ENCODE measurements around the gene MAP3K5. TPM values are rescaled to one million over a fixed set of nuclear protein-coding genes. Genes with fewer than 3 reads are reported as not detected.

Gene MAP3K5
- total and polyA plus RNA-seq, 4 experiments from 2014 or later: 7.3 to 31.7 (median 28.8) TPM

- H3K4me3 ChIP-seq (ENCODE audit: low read length in 2 of 2): no peak overlapping the region
- intact Hi-C loops (cut with micrococcal nuclease): loop anchor here (1.0 to 2.0 kb wide), 2 partner anchors 18 to 54 kb away; no protein-coding TSS in a partner anchor
- H3K27ac Mint-ChIP-seq: peak overlapping the region in 4 of 7 donors; percentile 18 to 57 (median 36)
- POLR2A ChIA-PET (ENCODE audit: partially characterized antibody): interaction anchor here (1.0 to 4.7 kb wide), 4 partner anchors 17 to 53 kb away, joined by 3 to 49 read pairs (median 4); partner anchors contain the start of gene MAP3K5
- peak overlapping the region in 1 of 8 donors; percentile 3 for H3K4me3 Mint-ChIP-seq
- H3K9me3 ChIP-seq (ENCODE audit: control insufficient read depth in 1 of 2, low read length in 2 of 2): no peaks in the 10 kb centered on the region
- CTCF ChIA-PET (ENCODE audit: partially characterized antibody): interaction anchor here (1.4 to 12.5 kb wide), 6 partner anchors 17 to 95 kb away, joined by 4 to 156 read pairs (median 5); partner anchors contain the start of gene MAP3K5
- peaks cover 25% of the 10 kb centered on the region for H3K4me1 ChIP-seq (ENCODE audit: insufficient read depth, low read length)
- no peaks in the 10 kb centered on the region for H3K36me3 Mint-ChIP-seq
- no peaks in the 10 kb centered on the region for H3K27me3 ChIP-seq (ENCODE audit: insufficient read depth, low read length)
- peaks cover 37 to 68% (median 60%) of the 10 kb centered on the region in 4 donors for H3K4me1 Mint-ChIP-seq
- H3K27me3 Mint-ChIP-seq: no peaks in the 10 kb centered on the region
- peaks cover 0 to 2% (median 0%) of the 10 kb centered on the region in 8 donors for H3K9me3 Mint-ChIP-seq
- H3K36me3 ChIP-seq (ENCODE audit: insufficient read depth, low read length): no peaks in the 10 kb centered on the region
- DNase-seq: no peak
- no peak overlapping the region for H3K27ac ChIP-seq (ENCODE audit: low read depth, low read length)
Observed at GRCh38 chr6:136739071-136739470, 53.2 kb downstream of the MAP3K5 start.

GRCh38 chr6:136738692-136739057, 53.6 kb downstream of the MAP3K5 start:
- Mint-ChIP-seq H3K4me1 (peaks cover 33 to 66% (median 56%) of the 10 kb centered on the region in 4 donors), H3K36me3 (no peaks in the 10 kb centered on the region), H3K27ac (no peak overlapping the region), H3K4me3 (peak overlapping the region in 1 of 8 donors; percentile 3), H3K9me3 (peaks cover 0 to 2% (median 0%) of the 10 kb centered on the region in 8 donors), H3K27me3 (no peaks in the 10 kb centered on the region)
- Histone ChIP-seq H3K4me3 (ENCODE audit: low read length in 2 of 2) (no peak overlapping the region), H3K4me1 (ENCODE audit: insufficient read depth, low read length) (peaks cover 22% of the 10 kb centered on the region), H3K27me3 (ENCODE audit: insufficient read depth, low read length) (no peaks in the 10 kb centered on the region), H3K36me3 (ENCODE audit: insufficient read depth, low read length) (no peaks in the 10 kb centered on the region), H3K27ac (ENCODE audit: low read depth, low read length) (no peak overlapping the region), H3K9me3 (ENCODE audit: control insufficient read depth in 1 of 2, low read length in 2 of 2) (no peaks in the 10 kb centered on the region)
- ChIA-PET POLR2A (ENCODE audit: partially characterized antibody) (interaction anchor here (1.0 to 4.7 kb wide), 3 partner anchors 17 to 54 kb away, joined by 3 to 49 read pairs (median 3); partner anchors contain the start of gene MAP3K5), CTCF (ENCODE audit: partially characterized antibody) (interaction anchor here (1.6 to 12.5 kb wide), 4 partner anchors 17 to 94 kb away, joined by 4 to 156 read pairs (median 15); partner anchors contain the start of gene MAP3K5)
- intact Hi-C loops (cut with micrococcal nuclease): loop anchor here (1.0 to 2.0 kb wide), 2 partner anchors 18 to 55 kb away; no protein-coding TSS in a partner anchor
- no peak for DNase-seq

GRCh38 chr6:136737871-136738691, 54.2 kb downstream of the MAP3K5 start:
- ChIA-PET CTCF (ENCODE audit: partially characterized antibody) (interaction anchor here (1.6 to 12.5 kb wide), 4 partner anchors 18 to 94 kb away, joined by 4 to 156 read pairs (median 15); partner anchors contain the start of gene MAP3K5), POLR2A (ENCODE audit: partially characterized antibody) (interaction anchor here (1.0 to 4.7 kb wide), 4 partner anchors 15 to 54 kb away, joined by 3 to 49 read pairs (median 4); partner anchors contain the start of gene MAP3K5)
- H3K36me3 Mint-ChIP-seq: no peaks in the 10 kb centered on the region
- Histone ChIP-seq H3K9me3 (ENCODE audit: control insufficient read depth in 1 of 2, low read length in 2 of 2) (no peaks in the 10 kb centered on the region), H3K36me3 (ENCODE audit: insufficient read depth, low read length) (no peaks in the 10 kb centered on the region), H3K27ac (ENCODE audit: low read depth, low read length) (no peak overlapping the region), H3K4me1 (ENCODE audit: insufficient read depth, low read length) (peaks cover 22% of the 10 kb centered on the region), H3K4me3 (ENCODE audit: low read length in 2 of 2) (no peak overlapping the region), H3K27me3 (ENCODE audit: insufficient read depth, low read length) (no peaks in the 10 kb centered on the region)
- no peak for DNase-seq
- H3K9me3 Mint-ChIP-seq: peaks cover 0 to 2% (median 0%) of the 10 kb centered on the region in 8 donors
- H3K27me3 Mint-ChIP-seq: no peaks in the 10 kb centered on the region
- peaks cover 33 to 68% (median 55%) of the 10 kb centered on the region in 4 donors for H3K4me1 Mint-ChIP-seq
- intact Hi-C loops (cut with micrococcal nuclease): loop anchor here (2.0 kb wide), 1 partner anchor 17 kb away; no protein-coding TSS in a partner anchor
- no peak overlapping the region for H3K4me3 Mint-ChIP-seq
- peak overlapping the region in 1 of 7 donors; percentile 51 for H3K27ac Mint-ChIP-seq

GRCh38 chr6:136737374-136737844, 54.9 kb downstream of the MAP3K5 start:
- Mint-ChIP-seq H3K4me3 (no peak overlapping the region), H3K4me1 (peaks cover 36 to 62% (median 54%) of the 10 kb centered on the region in 4 donors), H3K9me3 (peaks cover 0 to 2% (median 0%) of the 10 kb centered on the region in 8 donors), H3K27ac (peak overlapping the region in 1 of 7 donors; percentile 68), H3K36me3 (no peaks in the 10 kb centered on the region), H3K27me3 (no peaks in the 10 kb centered on the region)
- intact Hi-C loops (cut with micrococcal nuclease): no loop called here
- no peak for DNase-seq
- Histone ChIP-seq H3K4me1 (ENCODE audit: insufficient read depth, low read length) (peaks cover 26% of the 10 kb centered on the region), H3K27me3 (ENCODE audit: insufficient read depth, low read length) (no peaks in the 10 kb centered on the region), H3K27ac (ENCODE audit: low read depth, low read length) (no peak overlapping the region), H3K9me3 (ENCODE audit: control insufficient read depth in 1 of 2, low read length in 2 of 2) (no peaks in the 10 kb centered on the region), H3K4me3 (ENCODE audit: low read length in 2 of 2) (no peak overlapping the region), H3K36me3 (ENCODE audit: insufficient read depth, low read length) (no peaks in the 10 kb centered on the region)
- ChIA-PET CTCF (ENCODE audit: partially characterized antibody) (interaction anchor here (1.3 to 1.6 kb wide), 2 partner anchors 16 to 18 kb away, joined by 4 read pairs; no protein-coding TSS in a partner anchor), POLR2A (ENCODE audit: partially characterized antibody) (interaction anchor here (1.3 to 4.7 kb wide), 2 partner anchors 15 to 55 kb away, joined by 4 to 49 read pairs; partner anchors contain the start of gene MAP3K5)

GRCh38 chr6:136736281-136736960, 55.9 kb downstream of the MAP3K5 start:
- no peak for DNase-seq
- H3K36me3 Mint-ChIP-seq: peaks cover 0 to 4% of the 10 kb centered on the region in 2 donors
- H3K27ac Mint-ChIP-seq: peak overlapping the region in 1 of 7 donors; percentile 19
- H3K27ac ChIP-seq (ENCODE audit: low read depth, low read length): no peak overlapping the region
- ChIA-PET CTCF (ENCODE audit: partially characterized antibody) (interaction anchor here (1.0 to 2.0 kb wide), 4 partner anchors 15 to 56 kb away, joined by 3 to 7 read pairs (median 4); partner anchors contain the start of gene MAP3K5), POLR2A (ENCODE audit: partially characterized antibody) (interaction anchor here (1.1 to 1.3 kb wide), 2 partner anchors 16 to 56 kb away, joined by 3 to 4 read pairs; partner anchors contain the start of gene MAP3K5)
- no peaks in the 10 kb centered on the region for H3K27me3 ChIP-seq (ENCODE audit: insufficient read depth, low read length)
- intact Hi-C loops (cut with micrococcal nuclease): no loop called here
- peaks cover 39 to 64% (median 53%) of the 10 kb centered on the region in 4 donors for H3K4me1 Mint-ChIP-seq
- H3K9me3 ChIP-seq (ENCODE audit: control insufficient read depth in 1 of 2, low read length in 2 of 2): no peaks in the 10 kb centered on the region
- peaks cover 0 to 2% (median 0%) of the 10 kb centered on the region in 8 donors for H3K9me3 Mint-ChIP-seq
- H3K4me3 ChIP-seq (ENCODE audit: low read length in 2 of 2): no peak overlapping the region
- H3K27me3 Mint-ChIP-seq: no peaks in the 10 kb centered on the region
- no peaks in the 10 kb centered on the region for H3K36me3 ChIP-seq (ENCODE audit: insufficient read depth, low read length)
- H3K4me1 ChIP-seq (ENCODE audit: insufficient read depth, low read length): peaks cover 18% of the 10 kb centered on the region
- H3K4me3 Mint-ChIP-seq: no peak overlapping the region

- Histone ChIP-seq H3K27me3 (ENCODE audit: insufficient read depth, low read length) (no peaks in the 10 kb centered on the region), H3K9me3 (ENCODE audit: control insufficient read depth in 1 of 2, low read length in 2 of 2) (no peaks in the 10 kb centered on the region), H3K4me1 (ENCODE audit: insufficient read depth, low read length) (peaks cover 22% of the 10 kb centered on the region), H3K36me3 (ENCODE audit: insufficient read depth, low read length) (no peaks in the 10 kb centered on the region), H3K27ac (ENCODE audit: low read depth, low read length) (no peak overlapping the region), H3K4me3 (ENCODE audit: low read length in 2 of 2) (no peak overlapping the region)
- CTCF ChIA-PET (ENCODE audit: partially characterized antibody): interaction anchor here (1.5 to 2.0 kb wide), 2 partner anchors 16 to 57 kb away, joined by 4 to 5 read pairs; partner anchors contain the start of gene MAP3K5
- H3K36me3 Mint-ChIP-seq: peaks cover 0 to 11% of the 10 kb centered on the region in 2 donors
- DNase-seq: no peak
- no peaks in the 10 kb centered on the region for H3K27me3 Mint-ChIP-seq
- no peak overlapping the region for H3K4me3 Mint-ChIP-seq
- peaks cover 0 to 2% (median 0%) of the 10 kb centered on the region in 8 donors for H3K9me3 Mint-ChIP-seq
- intact Hi-C loops (cut with micrococcal nuclease): no loop called here
- H3K27ac Mint-ChIP-seq: peak overlapping the region in 2 of 7 donors; percentile 4 to 19
- POLR2A ChIA-PET (ENCODE audit: partially characterized antibody): interaction anchor here (2.4 kb wide), 1 partner anchor 58 kb away, joined by 7 read pairs; the partner anchor contains the start of gene MAP3K5
- peaks cover 43 to 61% (median 55%) of the 10 kb centered on the region in 4 donors for H3K4me1 Mint-ChIP-seq
Observed at GRCh38 chr6:136734977-136735376, 57.3 kb downstream of the MAP3K5 start.
